Mammary epithelial cell (primary cell): ENCODE measurements around the gene AQP7.

Experiments used
- EZH2 ChIP-seq: IDR thresholded peaks from 2 replicates; pipeline ENCODE4 v1.6.1; 2012; ENCODE audit warnings: low read length, inconsistent platforms, borderline replicate concordance
- TF ChIP-seq, protein P1 (sequence below), 2 donors: IDR thresholded peaks in 1 of 2; conservative IDR thresholded peaks in 1 of 2; 2 replicates each; pipeline ENCODE4 v1.5.1; 2011 to 2012; ENCODE audit warnings: inconsistent platforms in 2 of 2, low read length in 2 of 2, mild to moderate bottlenecking in 2 of 2, control low read depth in 1 of 2, low read depth in 1 of 2; ENCODE audit not compliant: insufficient read depth in 1 of 2; ENCODE audit errors: extremely low read depth in 1 of 2

DNA sequence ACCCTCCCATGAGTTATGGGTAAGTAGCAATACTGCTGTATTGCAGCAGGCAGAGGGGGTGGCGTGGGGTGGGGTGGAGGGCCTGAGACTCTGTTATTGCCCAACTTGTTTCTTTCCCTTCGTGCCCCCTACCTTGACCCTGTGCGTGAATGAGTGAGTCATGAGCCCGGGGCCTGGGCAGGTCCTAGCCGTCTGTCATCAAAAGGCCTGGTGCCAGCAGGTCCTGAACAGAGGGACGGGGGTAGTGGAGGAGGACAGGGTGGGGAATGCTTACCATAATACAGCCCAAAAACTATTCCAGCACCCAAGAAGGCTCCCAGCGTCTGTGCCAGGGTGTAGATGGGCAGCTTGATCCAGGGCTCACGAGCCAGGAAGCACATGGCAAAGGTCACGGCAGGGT is 40.7 kb upstream of the AQP7 start:
- TF ChIP-seq, protein P1, sequence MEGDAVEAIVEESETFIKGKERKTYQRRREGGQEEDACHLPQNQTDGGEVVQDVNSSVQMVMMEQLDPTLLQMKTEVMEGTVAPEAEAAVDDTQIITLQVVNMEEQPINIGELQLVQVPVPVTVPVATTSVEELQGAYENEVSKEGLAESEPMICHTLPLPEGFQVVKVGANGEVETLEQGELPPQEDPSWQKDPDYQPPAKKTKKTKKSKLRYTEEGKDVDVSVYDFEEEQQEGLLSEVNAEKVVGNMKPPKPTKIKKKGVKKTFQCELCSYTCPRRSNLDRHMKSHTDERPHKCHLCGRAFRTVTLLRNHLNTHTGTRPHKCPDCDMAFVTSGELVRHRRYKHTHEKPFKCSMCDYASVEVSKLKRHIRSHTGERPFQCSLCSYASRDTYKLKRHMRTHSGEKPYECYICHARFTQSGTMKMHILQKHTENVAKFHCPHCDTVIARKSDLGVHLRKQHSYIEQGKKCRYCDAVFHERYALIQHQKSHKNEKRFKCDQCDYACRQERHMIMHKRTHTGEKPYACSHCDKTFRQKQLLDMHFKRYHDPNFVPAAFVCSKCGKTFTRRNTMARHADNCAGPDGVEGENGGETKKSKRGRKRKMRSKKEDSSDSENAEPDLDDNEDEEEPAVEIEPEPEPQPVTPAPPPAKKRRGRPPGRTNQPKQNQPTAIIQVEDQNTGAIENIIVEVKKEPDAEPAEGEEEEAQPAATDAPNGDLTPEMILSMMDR (conservative IDR thresholded peaks at IDR 0.05 in 1 of 2, IDR thresholded peaks at IDR 0.05 in 1 of 2; ENCODE audit: extremely low read depth in 1 of 2, insufficient read depth in 1 of 2, low read depth in 1 of 2, low read length in 2 of 2), result no peak
- no peak for TF ChIP-seq EZH2
